Fibroblast of skin of right biceps (primary cell): ENCODE results near the gene RSU1.

Experiments
- DNase-seq: peaks from one replicate; pipeline ENCODE4 v3.0.0-alpha.2; 2013

RSU1 gene

GRCh38 chr10:16728266-16728665 is 89.0 kb downstream of the RSU1 start:
- DNase-seq, result peak; percentile 17

GRCh38 chr10:16727666-16728065 is 89.6 kb downstream of the RSU1 start:
- no peak for DNase-seq

DNA sequence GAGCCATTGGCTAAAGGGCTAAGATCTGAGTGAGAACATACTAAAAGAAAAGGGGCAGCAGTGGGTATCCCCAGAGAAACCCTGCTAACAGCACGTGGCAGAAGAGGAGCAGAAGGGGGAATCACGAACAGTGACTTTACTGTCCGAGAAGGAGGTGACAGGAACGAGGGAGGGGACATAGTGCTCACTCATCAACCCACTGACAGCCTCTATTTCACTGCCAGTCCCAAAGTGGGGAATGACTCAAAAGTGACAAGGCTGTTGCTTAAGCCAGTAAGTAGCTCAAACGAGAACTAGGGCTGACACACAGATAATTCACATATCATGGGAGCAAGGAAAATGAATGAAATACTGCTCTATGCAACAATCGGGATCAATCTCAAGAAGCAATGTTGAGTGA is 92.7 kb downstream of the RSU1 start:
- DNase-seq, result no peak

- no peak for DNase-seq
Observed at GRCh38 chr10:16720812-16721211, 96.4 kb downstream of the RSU1 start.

DNA sequence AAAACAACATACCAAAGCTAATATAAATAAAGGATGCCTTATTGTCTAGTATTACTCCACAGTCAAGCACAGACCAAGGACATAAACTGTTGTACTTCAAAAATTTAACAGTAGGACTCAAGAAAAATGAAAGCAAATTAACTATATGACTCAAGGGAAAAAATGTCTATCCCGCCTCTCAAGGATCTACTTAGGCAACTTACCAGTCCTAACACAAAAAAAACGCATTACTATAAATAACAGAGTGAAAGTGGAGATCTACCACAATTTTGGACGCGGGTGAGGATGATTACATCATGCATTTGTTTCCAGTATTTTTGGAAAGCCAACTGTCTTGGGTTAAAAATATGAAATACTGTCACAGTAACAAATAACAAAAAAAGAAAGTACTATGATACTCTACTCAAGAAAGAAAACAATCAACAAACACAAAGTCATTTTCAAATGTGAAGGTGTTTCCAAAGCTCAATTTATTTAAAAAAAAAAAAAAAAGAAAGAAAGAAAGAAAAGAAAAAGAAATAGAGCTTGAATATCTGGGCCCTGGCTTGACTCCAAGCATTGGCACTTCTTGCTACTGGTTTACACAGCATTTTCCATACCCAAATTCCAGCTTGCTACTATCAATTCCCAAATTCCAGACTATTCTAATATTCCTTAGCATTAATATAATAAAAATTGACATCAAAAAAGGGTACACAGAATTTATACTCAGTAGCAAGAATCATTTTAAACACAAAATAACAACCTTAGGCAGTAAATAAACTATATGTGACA is 99.4 kb downstream of the RSU1 start:
- DNase-seq, result peak; percentile 67

GRCh38 chr10:16716051-16716450 is 101.2 kb downstream of the RSU1 start:
- no peak for DNase-seq

DNA sequence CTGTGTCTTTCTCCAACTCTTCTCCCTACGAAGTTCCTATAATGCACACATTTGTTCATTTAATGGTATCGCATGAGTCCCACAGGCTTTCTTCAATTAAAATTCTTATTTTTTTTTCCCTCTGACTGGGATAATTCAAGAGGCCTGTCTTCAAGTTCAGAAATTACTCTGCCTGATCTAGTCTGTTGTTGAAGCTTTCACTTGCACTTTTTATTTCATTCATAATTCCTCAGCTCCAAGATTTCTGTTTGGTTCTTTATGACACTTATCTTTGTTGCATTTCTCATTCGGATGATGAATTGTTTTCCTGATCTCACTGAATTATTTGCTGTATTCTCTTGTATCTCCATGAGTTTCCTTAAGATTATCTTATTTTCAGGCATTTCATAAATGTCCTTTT is 103.9 kb downstream of the RSU1 start:
- DNase-seq, result no peak

DNA sequence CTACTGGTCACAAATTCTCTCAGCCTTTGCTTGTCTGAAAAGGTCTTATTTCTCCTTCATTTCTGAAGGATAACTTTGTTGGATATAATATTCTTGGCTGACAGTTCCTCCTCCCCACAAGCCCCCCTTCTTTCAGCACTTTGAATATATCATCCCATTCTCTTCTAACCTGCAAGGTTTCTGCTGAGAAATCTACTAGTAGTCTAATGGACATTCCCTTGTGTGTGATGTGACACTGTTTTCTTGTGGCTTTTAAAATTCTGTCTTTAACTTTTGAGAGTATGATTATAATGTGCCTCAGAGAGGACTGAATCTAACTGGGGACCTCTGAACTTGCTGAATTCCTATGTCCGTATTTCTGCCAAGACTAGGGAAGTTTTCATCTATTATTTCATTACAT is 104.3 kb downstream of the RSU1 start:
- no peak for DNase-seq

- no peak for DNase-seq
Observed at GRCh38 chr10:16700331-16700730, 116.9 kb downstream of the RSU1 start.

DNA sequence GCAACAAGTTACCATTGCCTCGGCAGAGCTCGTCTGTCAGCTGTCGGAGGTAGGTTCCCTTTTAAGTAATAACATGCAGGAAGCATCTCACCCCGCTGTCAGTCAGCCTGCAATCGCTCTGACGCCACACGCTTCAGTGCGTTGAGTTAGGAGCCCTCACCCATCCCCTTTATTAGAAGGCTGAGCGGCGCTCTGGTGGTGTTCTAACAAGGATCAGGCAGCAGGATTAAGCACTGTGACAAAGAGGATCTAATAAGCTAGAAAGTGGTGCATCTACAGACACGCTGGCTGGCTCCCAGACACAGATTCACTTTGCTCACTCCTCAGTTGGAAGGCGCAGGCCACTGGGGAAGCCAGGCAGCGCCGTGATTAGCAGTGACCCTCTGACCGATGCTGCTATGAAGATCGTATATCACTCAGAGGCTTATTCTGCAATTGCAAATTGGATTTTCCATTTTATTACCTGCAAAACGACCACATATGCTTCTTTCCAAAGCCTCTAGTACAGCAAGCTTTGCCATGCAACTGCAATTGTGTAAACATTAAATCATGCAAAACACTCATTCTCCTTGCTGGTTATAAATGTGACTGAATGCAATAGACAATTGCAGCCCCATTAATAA is 117.7 kb downstream of the RSU1 start:
- DNase-seq, result no peak

DNA sequence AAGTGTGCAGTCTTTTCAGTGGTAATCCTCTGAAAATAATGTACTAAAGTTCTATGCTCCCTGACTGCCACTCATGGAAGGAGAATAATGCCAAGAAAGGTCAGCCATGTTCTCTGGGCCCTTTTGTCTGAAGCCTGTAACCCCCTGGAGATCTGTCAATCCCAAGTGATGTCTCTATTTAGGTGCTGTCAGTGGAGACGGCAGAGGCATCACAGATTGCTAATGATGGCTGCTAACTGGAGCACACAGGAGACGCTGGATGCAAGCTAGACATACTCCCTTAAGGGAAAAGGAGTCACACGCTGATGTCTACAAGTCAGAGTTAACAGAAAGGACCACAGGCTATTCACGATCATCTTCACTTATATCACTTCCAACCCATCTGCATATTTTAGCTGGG is 118.8 kb downstream of the RSU1 start:
- DNase-seq, result no peak

- no peak for DNase-seq
Observed at GRCh38 chr10:16690417-16690816, 126.8 kb downstream of the RSU1 start.

DNA sequence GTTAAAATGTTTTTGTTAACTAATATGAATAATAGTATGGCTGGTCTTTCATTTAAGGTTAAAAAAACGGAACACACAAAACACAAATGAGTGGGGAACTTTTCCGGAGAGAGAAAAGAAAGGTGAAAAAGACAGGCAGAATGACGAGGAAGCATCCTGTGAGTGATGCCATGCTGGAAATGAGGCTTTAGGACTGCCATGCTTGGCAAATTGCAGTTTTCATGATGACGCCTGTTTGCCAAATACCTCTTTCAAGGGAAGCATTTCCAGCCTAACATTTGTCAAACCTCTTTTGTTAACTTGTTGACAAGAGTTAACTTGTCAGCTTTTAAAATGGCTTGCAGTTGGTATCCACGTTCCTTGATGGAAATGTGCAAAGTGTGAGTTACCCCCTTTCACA is 127.5 kb downstream of the RSU1 start:
- DNase-seq, result no peak

GRCh38 chr10:16689227-16689626 is 128.0 kb downstream of the RSU1 start:
- DNase-seq, result peak; percentile 13

DNA sequence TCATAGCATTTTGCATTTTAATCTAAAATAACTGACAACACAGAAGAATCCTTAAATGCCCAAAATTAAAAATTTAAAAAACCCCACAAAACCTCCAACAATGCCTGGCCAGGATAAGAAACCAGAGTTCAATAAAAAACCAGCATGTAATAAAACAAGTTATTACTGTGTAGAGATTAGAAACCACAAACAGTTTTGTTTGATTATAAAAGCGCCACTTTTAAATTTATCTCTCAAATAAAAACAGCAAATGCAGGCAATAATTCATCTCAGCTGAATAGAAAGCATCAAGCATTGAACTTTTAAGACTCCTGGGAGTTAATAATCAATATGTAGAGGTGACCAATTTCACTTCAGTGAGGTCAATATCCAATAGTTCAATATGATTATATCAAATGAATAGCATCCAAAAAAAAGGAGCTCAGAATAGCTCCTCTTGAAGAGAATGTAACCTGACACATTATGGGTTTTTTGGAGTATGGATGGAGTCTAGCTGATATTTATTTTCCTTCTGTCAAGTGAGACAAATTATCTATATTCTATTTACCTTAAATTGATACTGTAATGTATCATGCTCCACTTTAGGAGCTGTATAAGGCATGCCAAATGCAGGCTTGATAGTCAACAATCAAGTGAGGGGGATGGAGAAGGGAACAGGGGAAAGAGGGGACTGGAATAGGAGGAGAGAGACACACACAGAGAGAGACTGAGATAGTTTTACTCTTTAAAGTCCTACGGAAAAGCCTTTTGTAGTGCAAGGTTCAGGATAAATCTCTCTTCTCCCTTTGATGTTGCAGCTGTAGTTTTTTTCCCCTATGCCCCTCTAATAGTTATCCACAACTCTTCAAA is 130.9 kb downstream of the RSU1 start:
- DNase-seq, result no peak

- no peak for DNase-seq
Observed at GRCh38 chr10:16685551-16685950, 131.7 kb downstream of the RSU1 start.

DNA sequence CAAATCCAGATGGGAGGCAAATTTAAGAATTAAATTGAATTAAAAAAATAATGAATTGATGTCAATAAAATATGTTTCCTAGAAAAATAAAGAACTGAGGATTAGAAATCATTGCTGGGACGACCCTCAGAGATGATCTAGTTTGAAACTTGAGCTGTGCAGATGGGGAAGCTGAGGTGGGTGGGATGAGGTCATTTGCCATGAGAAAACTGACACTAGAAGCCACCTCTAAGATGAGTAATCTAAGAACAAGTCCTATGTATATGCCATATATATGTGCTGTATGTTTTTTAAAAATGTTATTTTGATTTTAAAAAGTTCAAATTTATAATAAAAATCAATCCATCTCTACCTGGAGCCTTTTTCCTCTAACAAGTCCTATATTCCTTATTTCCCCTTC is 135.7 kb downstream of the RSU1 start:
- DNase-seq, result no peak

DNA sequence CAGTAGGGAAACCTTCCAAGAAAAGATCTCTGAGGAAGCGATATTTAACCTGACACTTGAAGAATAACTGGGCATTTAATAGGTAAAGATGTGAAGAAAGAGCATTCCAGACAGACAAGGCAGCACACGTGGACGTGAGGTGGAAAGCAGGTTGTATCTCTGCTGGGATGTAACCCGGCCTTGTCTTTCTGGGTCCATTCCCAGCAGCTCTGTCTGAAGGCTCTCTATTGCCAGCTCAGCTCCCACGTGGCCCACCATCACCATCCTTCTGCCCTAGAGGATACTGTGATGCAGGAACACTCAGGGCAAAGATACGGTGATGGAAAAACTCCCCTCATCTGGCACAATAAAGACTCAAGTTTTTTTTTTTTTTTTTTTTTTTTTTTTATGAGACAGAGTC is 137.7 kb downstream of the RSU1 start:
- no peak for DNase-seq

GRCh38 chr10:16675334-16675733 is 141.9 kb downstream of the RSU1 start:
- no peak for DNase-seq

DNA sequence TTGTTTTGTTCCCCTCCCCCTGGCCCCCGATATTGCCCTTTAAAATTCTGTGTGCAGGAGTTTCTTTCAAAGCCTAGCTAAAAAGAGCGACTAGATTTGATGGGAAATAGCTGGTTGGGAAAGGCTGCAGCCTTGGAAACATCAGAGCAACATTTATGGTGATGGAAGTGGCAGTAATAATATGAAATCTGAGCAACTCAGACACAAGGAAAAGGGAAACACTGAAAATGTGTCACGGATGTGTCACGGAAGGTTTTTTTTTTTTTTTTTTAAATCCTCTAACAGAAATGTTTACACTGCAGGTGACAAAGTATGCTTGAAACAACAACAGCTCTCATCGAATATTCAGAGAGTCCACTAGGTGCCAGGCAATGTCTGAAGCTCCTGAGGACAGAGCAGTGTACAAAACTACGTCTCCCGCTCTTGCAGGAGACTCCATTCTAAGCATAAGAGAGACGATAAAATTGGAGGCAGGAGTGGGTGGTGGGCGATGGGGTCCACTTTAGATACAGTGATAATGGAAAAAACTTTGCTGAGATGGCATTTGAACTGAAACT is 143.0 kb downstream of the RSU1 start:
- no peak for DNase-seq

DNA sequence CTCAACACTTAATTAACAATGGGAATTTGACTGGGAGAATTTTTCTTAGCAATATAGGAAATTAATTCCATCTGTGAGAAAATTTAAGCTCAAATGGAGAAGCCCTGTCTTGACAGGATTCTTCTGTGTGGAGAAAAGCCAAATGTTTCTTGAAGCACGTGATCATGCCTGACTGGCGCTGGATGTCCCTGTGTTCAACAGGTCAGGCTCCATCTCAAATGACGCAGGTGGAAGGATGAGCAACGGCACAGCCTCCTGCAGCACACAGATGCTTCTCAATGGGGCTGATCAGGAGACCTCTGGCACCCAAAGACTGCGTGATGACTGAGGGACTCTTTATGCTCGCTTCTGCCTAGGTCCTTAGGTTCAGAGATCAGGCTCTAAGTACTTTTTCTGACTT is 143.8 kb downstream of the RSU1 start:
- peak; percentile 15 for DNase-seq

DNA sequence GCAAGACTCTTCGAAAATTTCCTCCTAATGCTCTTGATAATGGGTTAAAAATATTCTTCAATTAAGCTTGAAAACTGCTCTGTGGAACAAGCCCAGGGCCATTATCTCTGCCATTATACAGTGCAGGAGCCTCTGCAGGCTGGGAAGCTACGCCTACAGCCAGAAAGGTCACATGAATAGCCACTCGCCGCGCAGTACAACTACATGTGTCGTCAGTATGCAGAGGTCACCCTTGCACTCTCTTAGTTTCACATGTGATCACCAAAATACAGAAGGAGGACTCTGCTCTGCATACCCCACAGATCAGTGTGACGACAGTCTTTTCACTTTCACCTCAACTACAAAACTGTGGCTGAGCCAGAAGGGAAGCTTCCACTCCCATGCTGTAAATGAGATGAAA is 153.8 kb downstream of the RSU1 start:
- DNase-seq, result no peak

DNA sequence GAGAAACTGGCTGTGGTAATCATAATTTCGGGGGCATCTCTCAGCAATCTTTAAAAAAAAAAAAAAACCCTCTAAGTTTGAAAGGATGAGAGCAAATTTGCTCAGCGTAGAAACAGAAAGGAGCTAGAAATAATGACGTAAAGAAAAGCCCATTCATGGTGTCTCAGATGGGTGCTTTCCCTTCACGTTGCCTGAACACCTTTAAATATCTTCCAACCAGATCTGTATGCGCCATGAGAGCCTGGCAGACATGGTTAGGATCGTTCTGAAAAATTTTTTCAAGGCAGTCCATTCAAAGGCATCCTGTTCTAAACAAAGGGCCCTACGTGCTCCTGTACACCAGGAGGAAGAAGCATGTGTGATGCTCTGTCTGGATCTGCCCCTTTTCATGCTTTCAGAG is 154.3 kb downstream of the RSU1 start:
- no peak for DNase-seq

- no peak for DNase-seq
Observed at GRCh38 chr10:16656895-16657294, 160.3 kb downstream of the RSU1 start.
